Measurements from ENCODE around the gene PAK6.

PAK6 gene

DNA sequence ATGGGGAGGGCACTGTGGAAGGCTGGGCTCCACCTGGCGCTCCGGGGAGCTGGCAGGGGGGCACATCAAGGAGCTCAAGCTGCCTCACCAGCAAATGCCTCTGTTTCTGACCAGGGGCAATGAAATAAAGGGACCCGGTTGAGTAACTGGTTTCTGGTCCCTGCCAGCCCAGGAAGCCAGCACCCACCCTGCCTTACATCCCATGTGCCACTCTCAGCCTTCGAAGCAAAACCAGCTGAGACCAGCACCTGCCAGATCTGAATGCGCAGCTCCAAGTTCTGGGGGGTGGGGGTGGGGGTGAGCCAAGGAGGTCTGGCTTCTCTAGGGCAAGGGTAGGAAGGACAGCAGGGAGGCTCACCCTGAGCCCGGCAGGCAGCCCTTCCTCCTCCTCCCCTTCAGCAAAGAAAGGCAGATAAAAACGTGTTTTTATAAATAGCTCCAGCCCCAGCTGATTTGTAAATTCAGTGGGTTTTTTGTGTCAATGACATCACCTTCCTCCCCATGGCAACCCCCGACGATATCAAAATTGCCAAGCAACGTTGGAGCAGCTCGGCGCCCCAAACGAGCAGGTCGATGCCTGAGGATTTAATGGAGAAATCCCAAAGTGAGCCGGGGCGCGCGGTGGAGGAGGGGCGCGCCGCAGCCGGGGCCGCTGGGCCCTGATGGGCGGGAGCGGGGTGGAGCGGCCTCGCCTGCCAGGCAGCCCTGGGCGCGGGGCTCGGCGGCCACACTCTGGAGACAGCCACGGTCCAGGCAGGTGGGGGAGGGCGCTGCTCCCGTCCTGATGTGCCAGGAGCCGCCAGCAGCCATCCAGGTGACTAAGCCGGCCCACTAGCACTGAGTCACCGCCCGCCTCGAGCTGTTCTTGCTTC, at the start of gene PAK6:
Gene PAK6 (plus strand): TSS at position 532 of the 872 bp plus-strand sequence. CDS start 25,723 bp downstream, outside the sequence.
- no peak for DNase-seq (ENCODE audit: low read depth)

DNA sequence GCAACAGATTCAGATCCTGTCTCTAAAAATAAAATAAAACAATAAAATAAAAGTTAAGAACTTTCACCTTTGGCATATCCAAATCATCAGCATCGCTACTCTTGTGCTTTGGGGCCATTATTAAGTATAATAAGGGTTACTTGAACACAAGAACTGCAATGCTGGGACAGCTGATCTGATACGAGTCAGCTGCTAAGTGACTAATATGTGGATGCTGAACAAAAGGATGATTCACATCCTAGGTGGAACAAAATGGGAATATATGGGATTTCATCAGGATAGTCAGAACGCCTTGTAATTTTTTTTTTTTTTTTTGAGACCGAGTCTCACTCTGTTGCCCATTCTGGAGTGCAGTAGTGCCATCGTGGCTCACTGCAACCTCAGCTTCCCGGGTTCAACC, 48.3 kb upstream of the PAK6 start:
- no peak for DNase-seq (ENCODE audit: low read depth)

DNA sequence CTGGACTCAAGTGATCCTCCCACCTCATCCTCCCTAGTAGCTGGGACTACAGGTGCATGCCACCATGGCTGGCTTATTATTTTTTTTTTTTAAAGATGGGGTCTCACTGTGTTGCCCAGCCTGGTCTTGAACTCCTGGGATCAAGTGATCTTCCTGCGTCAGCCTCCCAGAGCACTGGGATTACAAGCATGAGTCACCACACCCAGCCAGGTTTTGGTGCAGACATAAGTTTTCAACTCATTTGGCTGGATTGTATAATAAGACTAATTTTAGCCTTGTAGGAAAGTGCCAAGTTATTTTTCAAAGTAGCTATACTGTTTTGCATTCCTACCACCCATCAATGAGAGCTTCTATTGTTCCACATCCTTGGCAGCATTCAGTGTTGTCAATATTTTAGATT, 45.9 kb upstream of the PAK6 start:
- DNase-seq (ENCODE audit: low read depth), result no peak

DNA sequence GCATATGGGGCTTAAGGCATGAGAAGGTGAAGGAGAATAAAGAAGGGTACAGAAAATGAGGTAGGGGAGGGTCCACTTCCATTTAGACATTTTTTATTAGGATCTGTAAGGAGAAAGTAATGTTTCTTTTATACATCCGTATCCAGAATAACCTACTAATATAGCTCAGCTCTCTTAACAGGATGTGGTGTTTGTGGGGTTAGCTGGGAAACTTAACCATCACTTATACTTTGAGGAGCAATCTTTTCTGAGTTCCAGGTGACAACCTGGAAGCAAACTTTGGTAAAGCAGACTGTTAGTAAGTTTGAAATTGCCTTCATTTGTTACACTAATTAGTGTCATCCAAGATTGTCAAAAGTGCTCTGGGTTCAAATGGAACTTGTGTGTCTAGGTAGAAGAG, 41.4 kb upstream of the PAK6 start:
- no peak for DNase-seq (ENCODE audit: low read depth)

DNA sequence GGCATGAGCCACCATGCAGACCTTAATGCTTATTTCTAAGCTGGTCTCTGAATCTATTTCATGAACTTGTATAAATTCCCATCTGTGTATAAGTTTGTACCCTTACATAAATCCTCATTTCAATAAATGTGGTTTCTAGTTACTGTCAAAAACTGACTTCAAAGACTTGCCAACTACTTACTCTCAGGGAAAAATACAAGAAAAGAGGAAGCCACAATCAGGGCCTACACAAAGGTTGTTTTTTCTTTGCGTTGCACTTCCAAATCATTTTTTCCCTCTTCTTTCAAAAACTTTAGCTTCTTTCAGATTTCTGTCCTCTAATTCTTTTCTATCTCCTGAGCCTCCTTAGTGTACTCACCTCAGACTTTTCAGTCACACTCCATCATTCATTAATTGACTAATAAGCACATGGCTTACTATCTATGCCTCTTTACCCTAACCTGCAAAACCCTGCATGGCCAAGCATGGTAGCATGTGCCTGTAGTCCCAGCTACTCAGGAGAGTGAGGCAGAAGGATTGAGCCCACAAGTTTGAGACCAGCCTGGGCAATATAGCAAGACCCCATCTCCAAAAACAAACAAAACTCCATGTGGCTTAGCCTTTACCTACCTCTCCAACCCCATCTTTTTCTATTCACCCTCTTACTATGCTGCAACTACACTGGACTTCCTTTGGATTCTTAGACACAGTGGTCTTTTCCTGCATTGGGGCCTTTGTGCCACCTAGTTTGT, 40.3 kb upstream of the PAK6 start:
- DNase-seq (ENCODE audit: low read depth), result no peak

DNA sequence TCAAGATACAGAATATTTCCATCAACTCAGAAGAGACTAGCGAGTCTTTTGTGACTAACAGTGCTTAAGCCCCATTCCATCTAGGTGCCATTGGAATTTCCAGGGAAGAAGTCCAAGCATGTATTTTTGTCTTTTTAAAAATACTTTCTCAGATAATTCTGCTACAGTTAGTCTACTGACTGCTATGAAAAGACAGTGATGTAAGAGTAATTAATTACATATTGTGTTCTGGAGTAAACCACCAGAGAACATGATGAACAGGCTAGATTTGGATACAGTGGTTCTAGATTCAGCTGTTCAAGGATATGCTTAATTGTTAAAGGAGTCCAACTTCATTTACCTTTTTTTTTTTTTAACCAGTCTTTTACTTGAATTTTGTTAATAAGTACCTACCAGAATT, 34.8 kb upstream of the PAK6 start:
- DNase-seq (ENCODE audit: low read depth), result no peak

DNA sequence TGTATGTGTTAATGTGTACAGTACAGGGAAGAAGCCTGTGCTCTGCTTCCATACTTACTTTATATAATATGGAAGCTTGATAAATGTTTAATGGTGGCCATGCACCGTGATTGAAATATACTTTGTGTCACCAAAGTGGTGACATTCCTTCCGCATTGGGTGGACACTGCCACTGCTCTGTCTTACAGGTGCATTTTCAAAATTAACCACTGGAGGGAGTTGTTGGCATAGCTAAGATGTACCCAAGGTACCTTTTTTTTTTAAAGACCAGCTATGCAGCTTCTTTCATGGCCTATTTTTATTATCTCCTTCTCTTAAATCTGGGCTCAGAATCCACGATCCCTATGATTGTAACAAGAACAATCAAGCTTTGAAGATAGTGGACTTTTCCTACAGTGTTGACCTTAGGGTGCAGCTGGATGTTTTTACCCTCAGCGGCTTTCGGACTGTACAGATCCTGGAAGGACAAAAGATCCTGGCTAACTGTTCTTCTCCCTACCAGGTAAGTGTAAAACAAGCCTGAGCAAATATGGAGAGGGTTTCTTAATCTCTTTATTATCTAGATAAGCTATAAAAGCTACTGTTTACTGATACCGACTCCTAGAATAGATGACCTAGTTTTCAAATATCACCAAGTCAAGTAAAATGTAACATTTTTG, 21.6 kb upstream of the PAK6 start:
- no peak for DNase-seq (ENCODE audit: low read depth)

DNA sequence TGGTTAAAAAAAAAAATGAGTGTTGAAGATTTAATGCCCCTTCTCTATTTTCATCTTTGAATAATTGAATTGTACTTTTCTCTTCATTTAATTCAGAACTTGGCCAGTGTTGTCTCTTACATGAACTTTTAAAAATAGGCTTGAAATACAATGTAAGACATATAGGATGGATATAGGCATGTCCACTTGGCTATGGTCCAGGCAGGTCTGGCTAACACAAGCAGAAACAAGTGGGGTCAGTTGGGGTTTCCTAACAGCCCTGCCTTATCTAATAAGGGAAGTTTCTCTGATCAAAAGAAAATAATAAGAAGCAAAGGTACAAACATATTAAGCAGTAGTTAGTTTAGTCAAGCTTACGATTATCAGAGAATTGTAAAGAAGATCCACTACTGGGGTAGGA, 19.1 kb upstream of the PAK6 start:
- DNase-seq (ENCODE audit: low read depth), result no peak

DNA sequence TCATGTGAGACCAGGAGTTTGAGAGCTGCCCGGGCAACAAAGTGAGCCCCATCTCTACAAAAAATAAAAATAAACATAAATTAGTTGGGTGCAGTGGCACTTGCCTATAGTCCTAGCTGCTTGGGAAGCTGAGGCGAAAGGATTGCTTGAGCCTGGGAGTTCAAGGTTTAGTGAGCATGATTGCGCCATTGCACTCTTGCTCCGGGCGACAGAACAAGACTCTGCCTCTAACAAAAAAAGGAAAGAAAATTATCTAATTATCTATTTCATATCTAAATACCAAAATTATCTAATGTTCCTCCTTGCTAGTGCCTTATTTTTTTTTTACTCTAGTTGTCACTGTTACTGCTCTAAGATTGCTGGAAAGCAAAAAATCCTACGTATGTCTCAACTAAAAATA, 16.7 kb upstream of the PAK6 start:
- no peak for DNase-seq (ENCODE audit: low read depth)

DNA sequence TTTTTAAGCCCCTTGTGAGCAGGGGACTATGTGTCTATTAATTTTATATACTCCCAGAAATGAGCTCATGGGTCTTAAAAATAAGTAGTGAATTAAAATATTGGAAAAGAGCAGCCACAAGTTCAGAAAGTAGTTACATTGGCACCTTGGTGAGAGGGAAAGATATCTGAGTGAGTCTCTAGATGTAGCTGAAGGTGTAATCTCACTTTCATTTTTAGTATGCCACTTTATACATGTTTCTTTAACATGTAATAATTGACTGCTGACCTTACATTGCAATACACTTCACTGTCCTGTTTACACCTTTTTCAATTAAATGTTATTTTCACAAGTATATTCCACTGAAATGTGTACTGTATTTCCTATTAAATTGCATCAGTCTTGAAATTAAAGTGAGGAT, 12.1 kb upstream of the PAK6 start:
- DNase-seq (ENCODE audit: low read depth), result no peak

DNA sequence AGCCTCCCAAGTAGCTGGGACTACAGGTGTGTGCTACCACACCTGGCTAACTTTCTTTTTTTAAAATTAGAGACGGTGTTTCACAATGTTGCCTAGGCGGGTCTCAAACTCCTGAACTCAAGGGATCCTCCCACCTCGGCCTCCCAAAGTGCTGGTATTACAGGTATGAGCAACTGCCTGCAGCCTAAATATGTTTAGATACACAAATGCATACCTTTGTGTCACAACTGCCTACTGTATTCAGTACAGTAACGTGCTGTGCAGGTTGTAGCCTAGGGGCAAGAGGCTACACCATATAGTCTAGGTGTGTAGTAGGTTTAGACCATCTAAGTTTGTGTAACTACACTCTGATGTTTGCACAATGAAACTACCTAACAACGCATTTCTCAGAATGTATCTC, 9.5 kb upstream of the PAK6 start:
- DNase-seq (ENCODE audit: low read depth), result no peak

DNA sequence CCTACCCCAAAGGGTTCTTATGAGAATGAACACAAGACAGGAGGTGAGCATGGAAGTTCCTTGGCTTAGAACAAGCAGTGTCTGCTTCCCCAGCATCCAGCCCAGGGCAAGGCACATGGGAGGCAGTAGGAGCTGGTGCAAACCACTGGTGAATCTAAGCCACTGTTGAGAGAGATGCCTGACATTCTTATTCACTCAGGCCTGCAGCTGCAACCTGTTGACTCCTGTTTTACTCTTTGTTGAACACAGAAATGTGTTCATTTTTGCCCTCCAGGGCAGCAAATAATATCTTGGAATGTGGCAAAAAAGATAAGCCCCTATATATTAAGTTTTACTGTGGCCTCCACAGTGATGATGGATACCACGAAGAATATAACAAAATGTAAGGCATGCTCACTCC, 8.9 kb upstream of the PAK6 start:
- no peak for DNase-seq (ENCODE audit: low read depth)

DNA sequence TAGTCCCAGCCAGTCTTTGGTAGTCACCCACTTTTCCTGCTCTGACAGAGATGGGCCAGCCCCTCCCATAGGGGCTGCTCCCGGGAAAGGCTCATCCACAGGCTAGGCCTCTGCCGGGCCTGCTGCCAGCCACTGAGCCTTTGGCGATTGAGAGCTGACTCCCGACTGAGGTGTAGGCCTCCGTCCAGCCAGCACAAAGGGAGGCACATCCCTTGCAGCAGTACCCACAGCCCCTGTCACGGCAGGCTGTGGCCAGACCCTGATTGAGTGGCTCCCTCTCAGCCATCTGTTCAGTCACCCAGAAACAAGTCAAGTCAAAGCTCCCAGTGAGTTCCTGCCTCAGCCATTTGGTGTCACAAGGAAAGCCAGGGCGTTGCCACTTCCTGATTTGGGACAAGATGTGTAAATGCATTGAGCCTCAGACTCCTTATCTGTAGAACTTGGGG, 6.2 kb upstream of the PAK6 start:
- no peak for DNase-seq (ENCODE audit: low read depth)

DNA sequence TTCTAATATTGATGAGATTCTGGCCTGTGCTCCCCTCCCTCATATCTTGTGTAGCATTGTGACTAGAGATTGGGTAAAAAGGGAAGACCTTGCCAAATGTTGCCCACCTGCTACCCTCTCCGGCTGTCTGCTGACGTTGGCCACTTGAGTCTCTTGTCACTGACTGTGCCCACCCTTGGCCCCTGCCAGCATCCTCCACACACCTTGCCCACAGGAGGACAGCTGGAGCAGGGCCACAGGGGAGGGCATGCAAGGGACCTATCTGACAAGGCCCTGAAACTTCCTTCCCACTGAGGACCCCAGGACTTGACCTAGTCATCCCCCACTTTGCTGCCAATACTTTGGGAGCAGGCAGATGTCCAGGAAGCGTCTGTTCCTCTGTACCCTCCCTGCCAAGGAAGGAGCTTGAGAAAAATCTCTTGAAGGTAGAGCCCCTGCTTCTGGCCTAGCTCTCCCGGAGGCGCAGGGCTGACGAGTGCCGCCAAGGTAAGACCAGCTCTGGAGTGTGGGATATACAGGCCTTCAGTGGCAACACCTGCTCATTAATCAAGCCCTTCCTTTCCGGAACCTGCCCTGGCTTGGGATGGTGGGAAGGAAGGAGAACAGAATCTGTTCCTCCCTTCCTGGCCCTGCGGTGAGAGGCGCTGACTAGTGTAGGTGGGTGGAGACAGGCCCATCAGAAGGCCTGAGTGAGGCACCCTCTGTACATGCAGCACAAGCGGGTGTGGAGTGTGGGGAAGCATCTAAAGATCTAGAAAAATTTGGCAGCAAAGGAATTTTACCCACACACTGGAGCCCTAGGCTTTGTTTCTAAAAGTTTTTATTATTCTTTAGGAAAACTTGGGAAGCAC, 4.9 kb upstream of the PAK6 start:
- no peak for DNase-seq (ENCODE audit: low read depth)

DNA sequence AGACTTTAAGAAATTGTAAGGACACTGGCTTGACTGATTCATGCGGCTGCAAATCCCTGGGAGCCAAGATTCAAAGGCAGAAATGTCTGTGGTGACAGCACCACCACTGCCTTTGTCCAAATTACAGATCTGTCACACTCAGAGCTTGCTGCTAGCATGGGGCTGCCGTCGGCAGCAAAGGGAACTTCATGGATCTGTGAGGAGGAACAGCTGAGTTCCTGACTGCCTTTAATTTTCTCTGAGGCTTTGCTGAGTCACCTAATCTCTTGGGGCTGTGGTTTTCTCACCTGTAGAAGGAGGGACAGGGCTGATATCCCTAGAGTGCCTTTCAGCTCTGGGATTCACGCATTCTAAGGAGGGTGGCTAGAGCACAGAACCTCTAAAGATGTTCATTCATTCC, 4.1 kb upstream of the PAK6 start:
- DNase-seq (ENCODE audit: low read depth), result no peak

DNA sequence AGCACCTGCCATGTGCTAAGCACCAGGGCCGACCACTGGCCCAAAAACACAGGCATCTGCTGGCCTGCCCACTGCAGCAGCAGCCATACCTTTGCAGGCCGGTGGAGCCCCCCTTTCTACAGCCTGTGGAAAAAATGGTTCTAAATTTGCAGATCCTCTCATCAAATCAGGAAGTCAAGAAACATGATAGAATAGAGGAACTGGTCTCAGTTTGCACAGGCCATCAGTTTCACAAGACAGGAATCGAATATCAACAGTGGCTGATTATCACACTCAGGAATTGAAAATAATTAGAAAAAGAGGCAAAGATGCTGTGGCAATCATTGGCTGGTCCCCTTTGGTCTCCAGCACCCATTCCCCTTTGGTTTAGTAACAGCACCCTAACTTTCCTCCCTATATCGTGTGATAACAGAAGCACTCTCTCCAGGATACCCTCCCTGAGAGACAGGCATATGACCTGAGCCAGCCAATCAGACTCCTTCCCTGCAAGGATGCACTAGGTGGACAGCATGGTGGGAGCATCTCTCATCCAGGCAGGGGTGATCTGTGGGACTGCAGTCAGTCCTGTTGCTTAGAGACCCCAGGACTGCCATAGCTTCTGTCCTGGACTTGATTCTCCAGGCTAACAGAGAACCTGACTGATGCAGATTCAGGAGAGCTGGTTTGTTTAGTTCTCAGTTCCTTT, 3.5 kb upstream of the PAK6 start:
- no peak for DNase-seq (ENCODE audit: low read depth)

DNA sequence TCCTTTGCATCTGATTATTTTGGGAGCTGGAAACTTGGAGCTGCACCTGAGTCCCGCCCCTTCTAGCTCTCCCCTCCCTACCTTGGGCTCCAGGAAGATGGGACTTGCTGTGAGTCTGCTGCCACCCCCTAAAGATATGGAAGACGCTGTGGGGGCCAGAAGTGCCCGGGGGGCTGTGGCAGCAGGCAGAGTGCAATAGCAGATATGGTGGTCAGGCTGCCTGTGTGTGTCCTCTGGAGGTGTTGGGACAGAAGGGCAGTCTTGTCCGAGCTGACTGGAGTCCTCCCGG, 485 bp downstream of the PAK6 start:
- DNase-seq (ENCODE audit: low read depth), result no peak

DNA sequence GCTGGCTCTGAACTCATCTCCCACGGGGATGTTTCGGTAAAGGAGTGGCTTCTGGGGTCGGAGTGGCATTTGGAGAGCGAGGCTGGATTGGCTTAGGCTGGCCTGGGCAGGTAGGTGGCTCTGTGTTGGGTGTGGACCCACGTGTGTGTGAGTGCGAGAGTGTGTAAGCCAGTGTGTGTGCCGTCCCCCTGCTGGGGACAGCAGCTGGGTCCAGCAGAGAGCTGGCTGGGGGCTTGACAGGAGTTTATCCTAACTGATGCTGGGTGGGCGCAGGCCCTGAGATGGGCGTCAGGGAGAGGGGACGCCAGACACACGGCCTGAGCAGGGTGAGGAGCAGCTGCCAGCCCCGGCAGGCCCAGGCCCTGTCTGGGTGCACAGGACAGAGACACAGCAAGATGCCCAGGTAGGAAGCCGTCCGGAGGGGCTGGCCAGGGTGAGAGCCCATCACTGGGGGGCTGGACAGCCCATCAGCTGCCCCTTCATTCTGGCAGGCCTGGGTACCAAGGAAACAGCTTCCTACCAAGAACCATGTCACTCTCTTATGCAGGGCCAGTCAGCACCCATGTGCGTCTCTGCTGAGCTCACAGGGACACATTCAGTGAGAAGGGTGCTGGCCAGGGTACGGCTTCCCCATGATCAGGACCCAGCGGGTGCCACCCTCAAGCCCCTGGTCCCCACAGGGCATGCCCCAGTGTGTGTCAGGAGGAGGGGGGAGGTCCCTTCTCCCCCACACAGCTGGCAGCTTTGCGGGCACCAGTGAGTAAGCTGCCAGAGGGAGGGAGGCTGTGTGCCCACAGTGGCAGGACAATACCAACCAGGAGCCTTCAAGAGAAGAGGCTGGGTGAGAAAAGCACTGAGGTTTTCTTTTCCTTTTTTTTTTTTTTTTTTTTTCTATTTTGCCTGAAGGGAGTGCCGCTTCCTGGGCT, 1.1 kb downstream of the PAK6 start:
- DNase-seq (ENCODE audit: low read depth), result no peak

DNA sequence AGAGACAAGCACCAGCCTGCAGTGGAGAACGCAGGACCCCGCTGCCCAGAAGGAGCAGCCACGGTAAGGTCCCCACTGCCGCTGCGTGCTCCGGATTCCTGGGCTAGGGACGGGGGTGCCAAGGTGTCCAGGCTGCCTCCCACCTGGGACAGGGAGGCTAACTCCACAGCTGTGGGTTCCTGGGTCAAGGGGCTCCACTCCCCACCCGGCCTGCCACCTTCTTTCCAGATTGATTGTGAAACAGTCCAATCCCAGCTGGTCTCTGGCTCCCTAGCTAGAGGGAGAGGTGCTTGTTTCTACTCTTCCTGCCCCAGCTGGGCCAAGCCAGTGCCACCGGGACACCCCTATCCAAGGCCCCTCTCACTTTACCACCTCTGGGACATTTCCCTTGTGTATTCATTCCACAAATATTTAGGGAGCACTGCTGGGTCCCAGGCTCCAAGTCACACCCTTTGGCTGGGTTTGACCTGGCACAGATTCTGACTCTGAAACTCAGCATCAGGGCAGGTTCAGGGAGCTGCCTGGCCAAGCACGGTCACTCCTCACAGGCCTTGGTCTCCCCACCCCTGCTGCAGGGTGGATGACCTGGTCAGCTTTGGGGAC, 1.9 kb downstream of the PAK6 start:
- DNase-seq (ENCODE audit: low read depth), result no peak
